Uterus (tissue), 2 donors: ENCODE results near the gene RNF125.

Experiments used
- POLR2A ChIP-seq, 2 donors: fragments of 450-650 bp; IDR thresholded peaks; one replicate each; pipeline ENCODE4 v1.6.1; 2016; ENCODE audit warnings: antibody characterized with exemption in 2 of 2, mild to moderate bottlenecking in 1 of 2, moderate library complexity in 1 of 2
- TF ChIP-seq, protein P1 (sequence below), 4 experiments: fragments of 200-600 bp in 2 of 4; fragments of 450-650 bp in 2 of 4; sonication (generic) in 2 of 4; IDR thresholded peaks; one replicate each; pipeline ENCODE4 v1.5.1; 2016 to 2019; ENCODE audit warnings: antibody characterized with exemption in 4 of 4, mild to moderate bottlenecking in 2 of 4, moderate library complexity in 1 of 4

DNA sequence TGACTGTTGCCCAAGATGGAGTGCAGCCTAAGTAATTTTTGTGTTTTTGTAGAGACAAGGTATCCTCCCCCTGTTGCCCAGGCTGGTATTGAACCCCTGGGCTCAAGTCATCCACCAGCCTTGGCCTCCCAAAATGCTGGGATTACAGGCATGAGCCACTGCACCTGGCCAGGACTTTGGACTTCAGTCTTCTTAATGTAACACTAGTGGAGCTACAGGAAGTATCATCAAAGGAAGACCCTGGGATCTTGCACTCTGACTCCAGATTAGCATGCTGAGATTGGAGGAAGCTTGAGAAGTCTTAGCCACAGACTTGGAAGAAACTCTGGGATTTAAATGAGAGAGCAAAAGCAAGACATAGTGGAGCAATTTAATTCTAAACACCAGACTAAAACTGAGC lies 37.8 kb upstream of the RNF125 start:
- TF ChIP-seq, protein P1, sequence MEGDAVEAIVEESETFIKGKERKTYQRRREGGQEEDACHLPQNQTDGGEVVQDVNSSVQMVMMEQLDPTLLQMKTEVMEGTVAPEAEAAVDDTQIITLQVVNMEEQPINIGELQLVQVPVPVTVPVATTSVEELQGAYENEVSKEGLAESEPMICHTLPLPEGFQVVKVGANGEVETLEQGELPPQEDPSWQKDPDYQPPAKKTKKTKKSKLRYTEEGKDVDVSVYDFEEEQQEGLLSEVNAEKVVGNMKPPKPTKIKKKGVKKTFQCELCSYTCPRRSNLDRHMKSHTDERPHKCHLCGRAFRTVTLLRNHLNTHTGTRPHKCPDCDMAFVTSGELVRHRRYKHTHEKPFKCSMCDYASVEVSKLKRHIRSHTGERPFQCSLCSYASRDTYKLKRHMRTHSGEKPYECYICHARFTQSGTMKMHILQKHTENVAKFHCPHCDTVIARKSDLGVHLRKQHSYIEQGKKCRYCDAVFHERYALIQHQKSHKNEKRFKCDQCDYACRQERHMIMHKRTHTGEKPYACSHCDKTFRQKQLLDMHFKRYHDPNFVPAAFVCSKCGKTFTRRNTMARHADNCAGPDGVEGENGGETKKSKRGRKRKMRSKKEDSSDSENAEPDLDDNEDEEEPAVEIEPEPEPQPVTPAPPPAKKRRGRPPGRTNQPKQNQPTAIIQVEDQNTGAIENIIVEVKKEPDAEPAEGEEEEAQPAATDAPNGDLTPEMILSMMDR (IDR thresholded peaks at IDR 0.05) = no peak
- no peak for TF ChIP-seq POLR2A (IDR thresholded peaks at IDR 0.05)
